ENCODE measurements around the gene SH3BP5.

Gene SH3BP5

DNA sequence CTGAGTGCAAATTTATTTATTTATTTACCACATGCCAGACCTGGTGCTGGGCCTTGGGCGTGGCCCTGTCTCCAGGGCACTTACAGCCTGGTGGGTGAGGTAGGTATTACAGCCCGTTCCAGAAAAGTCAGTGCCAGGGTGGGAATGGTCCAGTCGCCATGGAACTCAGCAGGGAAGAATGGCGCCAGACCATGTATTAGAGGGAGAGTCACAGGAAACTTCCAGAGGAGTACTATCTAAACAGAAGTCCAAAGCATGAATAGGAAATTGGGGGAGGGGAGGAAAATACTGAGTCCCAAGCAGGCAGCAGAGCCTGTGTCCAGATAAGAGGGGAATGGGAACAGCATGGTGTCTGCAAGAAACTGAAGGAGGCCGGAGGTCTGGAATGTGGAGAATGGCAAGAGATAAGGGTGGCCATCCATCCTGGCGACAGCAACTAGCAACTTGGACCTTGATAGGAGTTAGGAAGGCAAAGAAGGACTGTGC, 27.0 kb downstream of the SH3BP5 start:
- no peak for TF ChIP-seq RAD21 (IDR thresholded peaks at IDR 0.05; ENCODE audit: low read depth)

DNA sequence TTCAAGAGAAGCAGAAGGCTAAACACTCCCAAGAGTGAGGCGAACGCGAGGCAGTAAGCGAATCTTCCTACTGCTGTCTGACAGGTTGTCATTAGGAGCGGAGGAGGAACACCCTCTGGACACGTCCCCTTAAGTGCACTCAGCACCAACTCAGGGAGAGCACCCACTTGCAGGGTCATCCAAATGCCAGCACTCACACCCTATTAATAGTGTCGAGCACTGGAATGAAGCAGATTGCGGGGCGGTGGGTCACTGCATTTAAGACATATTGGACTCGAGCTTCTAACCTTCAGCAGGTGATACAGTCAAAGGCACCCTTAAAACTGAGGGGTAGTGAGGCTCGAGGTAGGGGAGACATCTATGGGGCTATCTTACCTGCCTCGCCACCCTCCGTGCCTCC, 28.7 kb downstream of the SH3BP5 start:
- TF ChIP-seq TEAD4 (IDR thresholded peaks at IDR 0.05) (no peak), RAD21 (IDR thresholded peaks at IDR 0.05; ENCODE audit: low read depth) (no peak), FOXM1 (IDR thresholded peaks at IDR 0.05; ENCODE audit: borderline replicate concordance, low read depth) (no peak), YY1 (IDR thresholded peaks at IDR 0.05; ENCODE audit: low read depth) (no peak), EGR1 (IDR thresholded peaks at IDR 0.05) (no peak), TCF12 (IDR thresholded peaks at IDR 0.05; ENCODE audit: low read depth) (no peak), EP300 (IDR thresholded peaks at IDR 0.05; ENCODE audit: borderline replicate concordance) (no peak), ZBTB7A (IDR thresholded peaks at IDR 0.05; ENCODE audit: low read depth) (no peak), NFIC (IDR thresholded peaks at IDR 0.05) (no peak), TAF1 (IDR thresholded peaks at IDR 0.05; ENCODE audit: low read depth) (no peak), CREB1 (IDR thresholded peaks at IDR 0.05; ENCODE audit: low read depth) (no peak), CEBPB (IDR thresholded peaks at IDR 0.05) (no peak)
- TF ChIP-seq, protein P1, sequence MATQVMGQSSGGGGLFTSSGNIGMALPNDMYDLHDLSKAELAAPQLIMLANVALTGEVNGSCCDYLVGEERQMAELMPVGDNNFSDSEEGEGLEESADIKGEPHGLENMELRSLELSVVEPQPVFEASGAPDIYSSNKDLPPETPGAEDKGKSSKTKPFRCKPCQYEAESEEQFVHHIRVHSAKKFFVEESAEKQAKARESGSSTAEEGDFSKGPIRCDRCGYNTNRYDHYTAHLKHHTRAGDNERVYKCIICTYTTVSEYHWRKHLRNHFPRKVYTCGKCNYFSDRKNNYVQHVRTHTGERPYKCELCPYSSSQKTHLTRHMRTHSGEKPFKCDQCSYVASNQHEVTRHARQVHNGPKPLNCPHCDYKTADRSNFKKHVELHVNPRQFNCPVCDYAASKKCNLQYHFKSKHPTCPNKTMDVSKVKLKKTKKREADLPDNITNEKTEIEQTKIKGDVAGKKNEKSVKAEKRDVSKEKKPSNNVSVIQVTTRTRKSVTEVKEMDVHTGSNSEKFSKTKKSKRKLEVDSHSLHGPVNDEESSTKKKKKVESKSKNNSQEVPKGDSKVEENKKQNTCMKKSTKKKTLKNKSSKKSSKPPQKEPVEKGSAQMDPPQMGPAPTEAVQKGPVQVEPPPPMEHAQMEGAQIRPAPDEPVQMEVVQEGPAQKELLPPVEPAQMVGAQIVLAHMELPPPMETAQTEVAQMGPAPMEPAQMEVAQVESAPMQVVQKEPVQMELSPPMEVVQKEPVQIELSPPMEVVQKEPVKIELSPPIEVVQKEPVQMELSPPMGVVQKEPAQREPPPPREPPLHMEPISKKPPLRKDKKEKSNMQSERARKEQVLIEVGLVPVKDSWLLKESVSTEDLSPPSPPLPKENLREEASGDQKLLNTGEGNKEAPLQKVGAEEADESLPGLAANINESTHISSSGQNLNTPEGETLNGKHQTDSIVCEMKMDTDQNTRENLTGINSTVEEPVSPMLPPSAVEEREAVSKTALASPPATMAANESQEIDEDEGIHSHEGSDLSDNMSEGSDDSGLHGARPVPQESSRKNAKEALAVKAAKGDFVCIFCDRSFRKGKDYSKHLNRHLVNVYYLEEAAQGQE (IDR thresholded peaks at IDR 0.05; ENCODE audit: low read depth) = no peak
- TF ChIP-seq, protein P2, sequence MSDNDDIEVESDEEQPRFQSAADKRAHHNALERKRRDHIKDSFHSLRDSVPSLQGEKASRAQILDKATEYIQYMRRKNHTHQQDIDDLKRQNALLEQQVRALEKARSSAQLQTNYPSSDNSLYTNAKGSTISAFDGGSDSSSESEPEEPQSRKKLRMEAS (IDR thresholded peaks at IDR 0.05) = no peak
- TF ChIP-seq, protein P3, sequence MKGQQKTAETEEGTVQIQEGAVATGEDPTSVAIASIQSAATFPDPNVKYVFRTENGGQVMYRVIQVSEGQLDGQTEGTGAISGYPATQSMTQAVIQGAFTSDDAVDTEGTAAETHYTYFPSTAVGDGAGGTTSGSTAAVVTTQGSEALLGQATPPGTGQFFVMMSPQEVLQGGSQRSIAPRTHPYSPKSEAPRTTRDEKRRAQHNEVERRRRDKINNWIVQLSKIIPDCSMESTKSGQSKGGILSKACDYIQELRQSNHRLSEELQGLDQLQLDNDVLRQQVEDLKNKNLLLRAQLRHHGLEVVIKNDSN (IDR thresholded peaks at IDR 0.05) = no peak

DNA sequence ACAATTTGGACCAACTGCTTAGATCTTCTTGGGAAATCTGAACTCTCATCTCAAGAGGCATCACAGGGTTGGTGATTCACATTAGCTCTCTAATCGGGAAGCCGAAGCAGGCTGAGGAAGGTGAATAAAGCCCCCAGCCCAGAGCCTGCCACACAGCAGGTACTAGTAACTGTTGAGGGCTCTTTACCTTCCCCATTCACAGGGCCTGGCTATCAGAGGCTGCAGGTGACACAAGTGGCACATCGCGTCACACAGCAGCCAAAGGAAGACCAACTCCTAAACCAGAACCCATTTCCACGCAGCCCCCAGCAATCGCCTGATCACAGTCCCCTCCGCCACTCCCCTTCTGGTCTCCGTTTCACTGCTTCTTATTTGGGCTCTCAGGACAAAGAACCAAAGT, 29.2 kb downstream of the SH3BP5 start:
- TF ChIP-seq YY1 (IDR thresholded peaks at IDR 0.05; ENCODE audit: low read depth) = no peak

DNA sequence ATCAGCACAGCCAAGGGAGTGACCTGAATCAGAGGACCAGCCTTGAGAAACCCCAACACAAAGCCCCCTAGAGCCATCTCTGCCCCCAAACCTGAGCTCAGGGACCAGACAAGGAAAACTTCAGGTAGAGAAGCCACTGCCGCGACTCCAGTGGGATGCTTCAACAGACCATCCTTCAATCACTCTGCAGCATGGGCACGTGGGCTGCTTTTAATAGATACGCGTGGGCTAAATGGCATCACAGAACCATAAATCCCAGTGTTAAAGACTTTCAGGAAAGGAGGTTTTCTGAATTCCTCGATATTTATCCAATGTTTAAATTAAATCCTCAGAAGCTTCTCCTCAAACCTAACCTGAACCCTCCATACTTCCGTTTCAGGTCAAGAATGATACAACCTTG, 30.6 kb downstream of the SH3BP5 start:
- TF ChIP-seq EP300 (IDR thresholded peaks at IDR 0.05; ENCODE audit: borderline replicate concordance) (no peak), FOXM1 (IDR thresholded peaks at IDR 0.05; ENCODE audit: borderline replicate concordance, low read depth) (no peak), NFIC (IDR thresholded peaks at IDR 0.05) (no peak), ZBTB7A (IDR thresholded peaks at IDR 0.05; ENCODE audit: low read depth) (no peak), RAD21 (IDR thresholded peaks at IDR 0.05; ENCODE audit: low read depth) (no peak), EGR1 (IDR thresholded peaks at IDR 0.05) (no peak), TCF12 (IDR thresholded peaks at IDR 0.05; ENCODE audit: low read depth) (no peak), TAF1 (IDR thresholded peaks at IDR 0.05; ENCODE audit: low read depth) (no peak), TEAD4 (IDR thresholded peaks at IDR 0.05) (no peak), CEBPB (IDR thresholded peaks at IDR 0.05) (no peak), YY1 (IDR thresholded peaks at IDR 0.05; ENCODE audit: low read depth) (no peak)
- TF ChIP-seq, protein P3 (IDR thresholded peaks at IDR 0.05) = no peak
- TF ChIP-seq, protein P1 (IDR thresholded peaks at IDR 0.05; ENCODE audit: low read depth) = no peak
- TF ChIP-seq, protein P2 (IDR thresholded peaks at IDR 0.05) = no peak

DNA sequence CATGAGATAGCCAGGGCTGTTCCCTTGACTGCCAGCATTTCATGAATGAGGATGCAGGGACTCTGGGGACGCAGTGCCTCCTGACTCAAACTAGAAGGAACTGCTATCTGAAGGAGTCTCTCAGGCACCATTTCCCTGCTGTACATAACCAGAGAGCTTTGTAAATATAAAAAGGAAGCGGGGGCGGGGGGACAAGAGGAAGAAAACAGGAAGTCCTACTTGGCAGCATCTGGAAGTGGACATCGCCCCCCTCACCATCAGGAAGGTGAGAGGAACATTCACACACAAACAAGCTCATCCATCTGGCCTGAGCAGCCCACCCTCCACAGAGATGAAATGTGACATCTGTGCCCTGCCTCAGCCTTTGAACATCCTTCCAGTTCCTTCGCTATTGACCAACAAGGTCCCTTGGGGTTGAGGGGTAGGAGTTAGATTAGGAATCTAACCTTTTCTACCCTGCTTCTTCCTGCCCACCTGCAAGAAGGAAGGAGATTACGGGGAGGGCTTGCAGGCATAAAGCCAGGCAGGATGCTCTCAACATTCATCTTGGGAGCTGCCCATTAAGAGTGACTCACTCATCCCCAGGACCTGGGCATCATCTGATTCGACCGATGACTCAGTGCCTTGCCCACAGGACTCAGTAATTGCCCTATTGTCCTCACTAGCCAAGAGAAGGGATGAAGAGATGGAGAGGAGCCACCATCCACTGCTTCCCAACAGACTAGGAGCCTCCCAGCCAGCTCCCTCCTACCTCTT, 31.9 kb downstream of the SH3BP5 start:
- TF ChIP-seq CREB1 (IDR thresholded peaks at IDR 0.05; ENCODE audit: low read depth) (no peak), YY1 (IDR thresholded peaks at IDR 0.05; ENCODE audit: low read depth) (no peak), NFIC (IDR thresholded peaks at IDR 0.05) (peak; percentile 15; the same call in 1 of the 2 replicates)
- TF ChIP-seq, protein P2 (IDR thresholded peaks at IDR 0.05) = 0 out of 2 replicates have a peak, but pooled peaks have one; percentile 11

DNA sequence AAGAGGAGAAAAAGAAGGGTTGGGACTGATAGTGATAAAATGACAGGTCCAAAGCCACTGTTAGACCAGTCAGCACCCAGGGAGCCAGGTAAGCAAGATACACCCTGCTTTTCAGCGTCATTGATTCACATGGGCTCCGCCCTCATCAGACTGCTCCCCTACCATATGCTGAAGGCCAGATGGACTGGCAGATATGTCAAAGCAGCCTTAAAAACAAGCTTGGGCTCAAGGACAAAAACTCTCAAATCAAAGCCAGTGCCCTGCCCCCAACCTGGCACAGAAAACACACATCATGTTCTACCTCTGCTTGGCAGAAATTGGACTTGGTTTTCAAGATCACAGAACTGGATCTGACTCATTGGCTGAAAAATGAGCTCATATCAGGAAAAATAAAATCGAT, 33.4 kb downstream of the SH3BP5 start:
- TF ChIP-seq NFIC (IDR thresholded peaks at IDR 0.05) (no peak), TAF1 (IDR thresholded peaks at IDR 0.05; ENCODE audit: low read depth) (no peak), YY1 (IDR thresholded peaks at IDR 0.05; ENCODE audit: low read depth) (no peak), ZBTB7A (IDR thresholded peaks at IDR 0.05; ENCODE audit: low read depth) (no peak), CREB1 (IDR thresholded peaks at IDR 0.05; ENCODE audit: low read depth) (no peak), CEBPB (IDR thresholded peaks at IDR 0.05) (no peak), EP300 (IDR thresholded peaks at IDR 0.05; ENCODE audit: borderline replicate concordance) (no peak)
- TF ChIP-seq, protein P3 (IDR thresholded peaks at IDR 0.05) = no peak
- TF ChIP-seq, protein P2 (IDR thresholded peaks at IDR 0.05) = no peak
- TF ChIP-seq, protein P1 (IDR thresholded peaks at IDR 0.05; ENCODE audit: low read depth) = no peak

Measured in Ishikawa (cell line).